H9 (cell line): ENCODE measurements around the gene ACOT7. TPM values are rescaled to one million over a fixed set of nuclear protein-coding genes. Genes with fewer than 3 reads are reported as not detected.

ENCODE experiments used
- DNase-seq: peaks from one replicate; pipeline ENCODE4 v3.0.0-alpha.2; 2017
- H2AFZ ChIP-seq: one replicate; pipeline ENCODE4 v1.6.1; 2013; ENCODE audit warnings: mild to moderate bottlenecking, low read length, control low read depth, moderate library complexity
- H2AK5ac ChIP-seq: 2 replicates; pipeline ENCODE4 v1.6.1; 2013; ENCODE audit warnings: low read length, control low read depth, mixed read lengths; ENCODE audit not compliant: insufficient read length
- H2BK120ac ChIP-seq: one replicate; pipeline ENCODE4 v1.6.1; 2013; ENCODE audit warnings: low read depth, mild to moderate bottlenecking, low read length, control low read depth, inconsistent platforms; ENCODE audit not compliant: poor library complexity, severe bottlenecking
- H2BK12ac ChIP-seq: 2 replicates; pipeline ENCODE4 v1.6.1; 2013; ENCODE audit warnings: low read length, control low read depth, mixed read lengths, low read depth; ENCODE audit not compliant: insufficient read length
- H2BK15ac ChIP-seq: 2 replicates; pipeline ENCODE4 v1.6.1; 2013; ENCODE audit warnings: low read depth, low read length, control low read depth
- H2BK20ac ChIP-seq: one replicate; pipeline ENCODE4 v1.6.1; 2013; ENCODE audit warnings: low read depth, mild to moderate bottlenecking, low read length, control low read depth, inconsistent platforms; ENCODE audit not compliant: poor library complexity, severe bottlenecking
- H2BK5ac ChIP-seq: 2 replicates; pipeline ENCODE4 v1.6.1; 2013; ENCODE audit warnings: low read length, control low read depth, mixed read lengths; ENCODE audit not compliant: insufficient read length
- H3K14ac ChIP-seq: 2 replicates; pipeline ENCODE4 v1.6.1; 2013; ENCODE audit warnings: low read length, control low read depth; ENCODE audit not compliant: insufficient read depth
- H3K18ac ChIP-seq: 2 replicates; pipeline ENCODE4 v1.6.1; 2013; ENCODE audit warnings: low read depth, mild to moderate bottlenecking, mixed read lengths, low read length, control low read depth; ENCODE audit not compliant: insufficient read length
- H3K23ac ChIP-seq: 2 replicates; pipeline ENCODE4 v1.6.1; 2013; ENCODE audit warnings: low read length, control low read depth, mixed read lengths, low read depth; ENCODE audit not compliant: insufficient read length
- H3K23me2 ChIP-seq: 2 replicates; pipeline ENCODE4 v1.6.1; 2013; ENCODE audit warnings: low read depth, mild to moderate bottlenecking, mixed read lengths, low read length, control low read depth; ENCODE audit not compliant: insufficient read length, poor library complexity, severe bottlenecking
- H3K27ac ChIP-seq: 2 replicates; pipeline ENCODE4 v1.5.1; 2013; ENCODE audit warnings: low read length, control low read depth, mixed read lengths, low read depth; ENCODE audit not compliant: insufficient read length
- H3K27me3 ChIP-seq: 2 replicates; pipeline ENCODE4 v1.6.1; 2013; ENCODE audit warnings: low read length, control low read depth, inconsistent platforms; ENCODE audit not compliant: insufficient read depth
- H3K4ac ChIP-seq: 2 replicates; pipeline ENCODE4 v1.6.1; 2013; ENCODE audit warnings: low read depth, mild to moderate bottlenecking, control low read depth, inconsistent platforms, low read length, moderate library complexity
- H3K4me1 ChIP-seq: 2 replicates; pipeline ENCODE4 v1.6.1; 2013; ENCODE audit warnings: low read length, control low read depth, inconsistent platforms; ENCODE audit not compliant: insufficient read depth
- H3K4me2 ChIP-seq: 2 replicates; pipeline ENCODE4 v1.6.1; 2013; ENCODE audit warnings: low read length, control low read depth, mixed read lengths; ENCODE audit not compliant: insufficient read length, insufficient read depth
- H3K56ac ChIP-seq: 2 replicates; pipeline ENCODE4 v1.6.1; 2013; ENCODE audit warnings: low read depth, mild to moderate bottlenecking, mixed read lengths, low read length, control low read depth; ENCODE audit not compliant: insufficient read length
- H3K79me1 ChIP-seq: 2 replicates; pipeline ENCODE4 v1.6.1; 2013; ENCODE audit warnings: low read depth, mild to moderate bottlenecking, moderate library complexity, low read length, control low read depth, inconsistent platforms; ENCODE audit not compliant: insufficient read depth, poor library complexity, severe bottlenecking
- H3K79me2 ChIP-seq: 2 replicates; pipeline ENCODE4 v1.6.1; 2013; ENCODE audit warnings: low read length, control low read depth, inconsistent platforms; ENCODE audit not compliant: insufficient read depth
- H3K9ac ChIP-seq: 2 replicates; pipeline ENCODE4 v1.6.1; 2013; ENCODE audit warnings: low read length, control low read depth, mixed read lengths; ENCODE audit not compliant: insufficient read length; ENCODE audit errors: extremely low read depth
- H3K9me3 ChIP-seq: one replicate; pipeline ENCODE4 v1.6.1; 2013; ENCODE audit warnings: low read depth, low read length, inconsistent platforms; ENCODE audit not compliant: control insufficient read depth
- H3T11ph ChIP-seq: one replicate; pipeline ENCODE4 v1.6.1; 2013; ENCODE audit warnings: mild to moderate bottlenecking, low read length, control low read depth, inconsistent platforms
- H4K20me1 ChIP-seq: one replicate; pipeline ENCODE4 v1.6.1; 2013; ENCODE audit not compliant: control insufficient read depth, insufficient read length, insufficient read depth
- H4K5ac ChIP-seq: 2 replicates; pipeline ENCODE4 v1.6.1; 2013; ENCODE audit warnings: low read depth, mild to moderate bottlenecking, mixed read lengths, low read length, control low read depth; ENCODE audit not compliant: insufficient read length
- H4K8ac ChIP-seq: replicated peaks from 2 replicates; pipeline ENCODE4 v1.6.1; 2013; ENCODE audit warnings: low read length, control low read depth, mixed read lengths, low read depth; ENCODE audit not compliant: insufficient read length
- H4K91ac ChIP-seq: 2 replicates; pipeline ENCODE4 v1.6.1; 2013; ENCODE audit warnings: low read depth, mild to moderate bottlenecking, moderate library complexity, mixed read lengths, low read length, control low read depth; ENCODE audit not compliant: insufficient read length
- H3K27ac Mint-ChIP-seq, 3 experiments: 2 replicates in 2 of 3; 3 replicates in 1 of 3; pipeline ENCODE4 v1.8.0; 2020 to 2021; ENCODE audit warnings: mixed read lengths in 3 of 3, mild to moderate bottlenecking in 1 of 3, moderate library complexity in 1 of 3
- H3K27me3 Mint-ChIP-seq: 2 replicates; pipeline ENCODE4 v1.8.0; 2021; ENCODE audit warnings: low read depth, mild to moderate bottlenecking, moderate library complexity, mixed read lengths
- H3K36me3 Mint-ChIP-seq, 3 experiments: 2 replicates in 2 of 3; 3 replicates in 1 of 3; pipeline ENCODE4 v1.8.0; 2020 to 2021; ENCODE audit warnings: low read depth in 3 of 3, mixed read lengths in 3 of 3; ENCODE audit not compliant: insufficient read depth in 1 of 3
- H3K4me1 Mint-ChIP-seq, 2 experiments: 2 replicates each; pipeline ENCODE4 v1.8.0; 2020; ENCODE audit warnings: mixed read lengths in 2 of 2
- H3K4me3 Mint-ChIP-seq, 2 experiments: 2 replicates in 1 of 2; 3 replicates in 1 of 2; pipeline ENCODE4 v1.8.0; 2020 to 2021; ENCODE audit warnings: mild to moderate bottlenecking in 2 of 2, mixed read lengths in 2 of 2, moderate library complexity in 1 of 2
- H3K9me3 Mint-ChIP-seq, 2 experiments: 2 replicates in 1 of 2; 3 replicates in 1 of 2; pipeline ENCODE4 v1.8.0; 2020; ENCODE audit warnings: mild to moderate bottlenecking in 2 of 2, mixed read lengths in 2 of 2, moderate library complexity in 1 of 2
- WGBS: extraction: QIAGEN DNeasy Blood & Tissue Kit; methylation state at CpG from one replicate; pipeline ENCODE4 v1.1.7; 2013; ENCODE audit warnings: missing lambda C conversion rate, low lambda C conversion rate, mixed read lengths; ENCODE audit not compliant: insufficient read length; ENCODE audit errors: extremely low coverage; 5-methylcytosine and 5-hydroxymethylcytosine counted together
- total RNA-seq: library from RNA; stranded (reverse); gene quantifications from 2 replicates; pipeline ENCODE4 v1.2.1, GENCODE V29; 2021
- TF ChIP-seq, protein P1 (sequence below): fragments of 200-600 bp; sonication (generic); conservative IDR thresholded peaks from 3 replicates; pipeline ENCODE4 v1.8.0; 2021; ENCODE audit warnings: antibody characterized with exemption, mild to moderate bottlenecking

The ACOT7 gene
- total RNA-seq, 1 experiment from 2014 or later: 87.4 TPM

GRCh38 chr1:6370006-6370405, 23.6 kb downstream of the ACOT7 start:
- TF ChIP-seq, protein P1, sequence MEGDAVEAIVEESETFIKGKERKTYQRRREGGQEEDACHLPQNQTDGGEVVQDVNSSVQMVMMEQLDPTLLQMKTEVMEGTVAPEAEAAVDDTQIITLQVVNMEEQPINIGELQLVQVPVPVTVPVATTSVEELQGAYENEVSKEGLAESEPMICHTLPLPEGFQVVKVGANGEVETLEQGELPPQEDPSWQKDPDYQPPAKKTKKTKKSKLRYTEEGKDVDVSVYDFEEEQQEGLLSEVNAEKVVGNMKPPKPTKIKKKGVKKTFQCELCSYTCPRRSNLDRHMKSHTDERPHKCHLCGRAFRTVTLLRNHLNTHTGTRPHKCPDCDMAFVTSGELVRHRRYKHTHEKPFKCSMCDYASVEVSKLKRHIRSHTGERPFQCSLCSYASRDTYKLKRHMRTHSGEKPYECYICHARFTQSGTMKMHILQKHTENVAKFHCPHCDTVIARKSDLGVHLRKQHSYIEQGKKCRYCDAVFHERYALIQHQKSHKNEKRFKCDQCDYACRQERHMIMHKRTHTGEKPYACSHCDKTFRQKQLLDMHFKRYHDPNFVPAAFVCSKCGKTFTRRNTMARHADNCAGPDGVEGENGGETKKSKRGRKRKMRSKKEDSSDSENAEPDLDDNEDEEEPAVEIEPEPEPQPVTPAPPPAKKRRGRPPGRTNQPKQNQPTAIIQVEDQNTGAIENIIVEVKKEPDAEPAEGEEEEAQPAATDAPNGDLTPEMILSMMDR: no peak
- Histone ChIP-seq H2AFZ (no peak overlapping the region), H2BK5ac (no peak overlapping the region), H4K8ac (no peak overlapping the region), H3K79me1 (peaks cover 11% of the 10 kb centered on the region), H3K14ac (no peak overlapping the region), H3K27ac (no peak overlapping the region), H3K4me2 (no peak overlapping the region), H4K5ac (no peak overlapping the region), H3K23me2 (no peaks in the 10 kb centered on the region), H2BK20ac (no peak overlapping the region), H3K9ac (no peak overlapping the region), H3K4me1 (no peaks in the 10 kb centered on the region), H3K79me2 (peaks cover 13% of the 10 kb centered on the region; the same call in 1 of the 2 replicates), H4K91ac (no peak overlapping the region), H3K56ac (no peak overlapping the region), H2BK12ac (no peak overlapping the region), H2AK5ac (no peak overlapping the region), H3K23ac (no peak overlapping the region), H4K20me1 (no peaks in the 10 kb centered on the region), H2BK120ac (no peak overlapping the region), H3K27me3 (no peaks in the 10 kb centered on the region), H3T11ph (no peak overlapping the region), H2BK15ac (no peak overlapping the region), H3K9me3 (no peaks in the 10 kb centered on the region), H3K18ac (no peak overlapping the region), H3K4ac (no peak overlapping the region)
- Mint-ChIP-seq H3K9me3 (no peaks in the 10 kb centered on the region; a peak in 1 of 5 replicates), H3K36me3 (peaks cover 0 to 2% (median 1%) of the 10 kb centered on the region in 3 experiments; a peak in 6 of 7 replicates), H3K27ac (no peak overlapping the region), H3K4me3 (no peak overlapping the region), H3K4me1 (peaks cover 0 to 5% of the 10 kb centered on the region in 2 experiments; a peak in 2 of 4 replicates), H3K27me3 (no peaks in the 10 kb centered on the region)
- WGBS: no CpG with 5 or more reads among the region's 4 CpGs
- no peak for DNase-seq
